ENCODE results near the gene UIMC1. TPM values are rescaled to one million over a fixed set of nuclear protein-coding genes. Genes with fewer than 3 reads are reported as not detected.
A peak's percentile ranks its signal among the peaks of the same experiment; 100 is the strongest.

The UIMC1 gene
- total and polyA plus RNA-seq, 11 donors: 14.8 to 40.2 (median 31.9) TPM

- Histone ChIP-seq H3K27ac (peak overlapping the region in 1 of 12 donors; percentile 83), H3K36me3 (peaks cover 0 to 63% (median 55%) of the 10 kb centered on the region in 9 donors), H3K9me3 (no peaks in the 10 kb centered on the region), H3K27me3 (no peaks in the 10 kb centered on the region), H3K4me3 (no peak overlapping the region), H3K4me1 (peaks cover 0 to 55% (median 2%) of the 10 kb centered on the region in 12 donors)
- DNase-seq: no peak
- intact Hi-C loops (cut with DNase I): no loop called here
- no peak for ATAC-seq
- 92 to 94% (median 93%) methylated on average over 5 of the region's 5 CpGs for WGBS, 4 donors
- TF ChIP-seq POLR2A (IDR thresholded peaks at IDR 0.05) (no peak), CTCF (IDR thresholded peaks at IDR 0.05) (no peak)
Observed at GRCh38 chr5:176902911-176903664, 103.5 kb downstream of the UIMC1 start.

- H3K27ac ChIP-seq: peak overlapping the region in 1 of 12 donors; percentile 83
- TF ChIP-seq CTCF (IDR thresholded peaks at IDR 0.05) (no peak), POLR2A (IDR thresholded peaks at IDR 0.05) (no peak)
- H3K27me3 ChIP-seq: no peaks in the 10 kb centered on the region
- H3K36me3 ChIP-seq: peaks cover 0 to 55% (median 47%) of the 10 kb centered on the region in 9 donors
- intact Hi-C loops (cut with DNase I): no loop called here
- H3K4me3 ChIP-seq: no peak overlapping the region
- H3K9me3 ChIP-seq: no peaks in the 10 kb centered on the region
- ATAC-seq (no peak), DNase-seq (no peak)
- 85 to 93% (median 89%) methylated on average over 6 of the region's 6 CpGs for WGBS, 4 donors
- H3K4me1 ChIP-seq: peaks cover 0 to 60% (median 2%) of the 10 kb centered on the region in 12 donors
Observed at GRCh38 chr5:176902102-176902814, 104.3 kb downstream of the UIMC1 start.

DNA sequence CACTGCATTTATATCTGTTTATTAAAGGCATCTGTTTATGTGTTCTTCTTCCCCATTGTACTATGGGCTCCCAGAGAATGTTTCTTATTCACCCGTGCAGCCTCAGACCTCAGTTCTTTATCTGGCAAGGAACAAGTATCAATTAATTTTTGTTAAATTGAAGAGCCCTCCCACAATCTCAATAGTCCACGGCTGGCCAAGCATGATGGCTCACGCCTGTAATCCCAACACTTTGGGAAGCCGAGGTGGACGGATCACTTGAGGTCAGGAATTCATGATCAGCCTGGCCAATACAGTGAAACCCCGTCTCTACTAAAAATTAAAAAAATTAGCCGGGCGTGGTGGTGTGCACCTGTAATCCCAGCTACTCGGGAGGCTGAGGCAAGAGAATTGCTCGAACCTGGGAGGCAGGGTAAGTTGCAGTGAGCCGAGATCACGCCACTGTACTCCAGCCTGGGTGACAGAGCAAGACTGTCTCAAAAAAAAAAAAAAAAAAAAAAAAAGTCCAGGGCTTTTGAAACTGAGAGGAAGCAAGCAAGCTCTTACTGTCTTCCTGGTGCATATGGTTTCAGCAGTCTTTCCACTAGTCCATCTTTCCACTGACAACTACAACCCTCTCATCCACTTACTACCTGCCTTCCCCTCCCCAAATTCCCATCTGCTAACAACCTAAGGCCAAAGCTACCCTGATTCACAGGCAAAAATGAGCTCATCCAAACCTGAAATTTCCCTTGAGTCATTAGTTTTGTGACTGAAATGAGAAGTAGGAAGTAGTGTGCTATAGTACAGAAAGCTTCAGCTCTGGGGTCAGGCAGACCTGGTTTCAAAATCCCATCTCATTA, 105.1 kb downstream of the UIMC1 start:
- peaks cover 0 to 47% (median 39%) of the 10 kb centered on the region in 9 donors for H3K36me3 ChIP-seq
- peak overlapping the region in 1 of 12 donors; percentile 83 for H3K27ac ChIP-seq
- no peaks in the 10 kb centered on the region for H3K27me3 ChIP-seq
- H3K4me3 ChIP-seq: no peak overlapping the region
- TF ChIP-seq POLR2A (IDR thresholded peaks at IDR 0.05) (no peak), CTCF (IDR thresholded peaks at IDR 0.05) (no peak)
- H3K4me1 ChIP-seq: peaks cover 0 to 68% (median 2%) of the 10 kb centered on the region in 12 donors
- H3K9me3 ChIP-seq: no peaks in the 10 kb centered on the region
- DNase-seq (no peak), ATAC-seq (peak in 1 of 4 donors; percentile 42)
- 89 to 93% (median 93%) methylated on average over 12 of the region's 12 CpGs for WGBS, 4 donors
- intact Hi-C loops (cut with DNase I): no loop called here
